ENCODE results near the gene B3GNT8.

The B3GNT8 gene

DNA sequence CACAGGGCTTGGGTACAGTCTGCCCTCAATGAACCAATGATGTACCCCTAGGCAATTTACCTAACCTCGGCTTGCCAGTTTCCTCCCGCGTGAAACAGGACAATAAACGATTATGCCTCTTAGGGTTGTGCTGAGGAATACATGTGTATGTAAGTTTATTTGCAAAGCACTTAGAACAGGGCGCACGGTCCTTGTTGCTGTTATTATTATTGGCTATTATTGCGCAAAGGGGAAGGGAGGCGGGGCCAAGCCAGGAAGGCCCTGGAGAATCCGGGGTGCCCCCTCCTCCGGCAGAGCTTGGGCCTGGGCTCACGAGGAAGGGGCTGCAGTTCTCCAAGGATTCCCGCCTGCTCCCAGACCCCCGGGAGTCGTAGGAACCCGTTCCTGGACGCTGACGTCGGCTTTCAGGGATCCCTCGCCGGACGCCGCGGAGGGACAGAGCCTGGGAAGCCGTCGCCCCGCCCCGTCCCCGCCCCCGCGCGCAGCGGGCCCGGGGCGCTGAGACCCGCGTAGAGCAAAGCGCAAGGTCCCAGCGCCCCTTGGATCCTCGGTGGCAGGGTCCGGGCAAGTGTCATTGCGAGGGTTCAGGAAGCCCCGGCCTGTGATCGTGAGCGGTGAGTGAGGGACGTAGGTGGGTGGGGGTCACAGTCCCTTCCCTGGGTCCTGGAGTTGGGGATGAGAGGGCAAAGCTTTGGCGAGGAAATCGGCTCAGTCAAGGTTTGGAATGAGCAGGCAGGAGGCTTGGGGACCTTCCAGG, 50.8 kb downstream of the B3GNT8 start, which contains the start of gene TMEM91:
TSS of gene TMEM91 (plus strand) at position 293 of the 757 bp plus-strand sequence. CDS start 1,777 bp downstream, outside the sequence.
- Histone ChIP-seq H3K4me1 (ENCODE audit: insufficient read depth, low read length, poor library complexity, severe bottlenecking) (no peaks in the 10 kb centered on the region), H3K79me2 (ENCODE audit: insufficient read depth, low read length) (no peaks in the 10 kb centered on the region), H3K9me2 (replicated peaks; ENCODE audit: low read depth, low read length) (no peaks in the 10 kb centered on the region), H4K20me1 (ENCODE audit: insufficient read depth, low read length, poor library complexity, severe bottlenecking) (no peaks in the 10 kb centered on the region), H3K4me2 (ENCODE audit: low read depth, low read length, poor library complexity, severe bottlenecking) (no peak within 1 kb of the TSS), H3K4me3 (ENCODE audit: low read length, poor library complexity, severe bottlenecking) (no peak within 1 kb of the TSS), H3F3A (ENCODE audit: low read depth) (no peaks in the 10 kb centered on the region), H2AFZ (ENCODE audit: low read length) (no peak within 1 kb of the TSS), H3K36me3 (ENCODE audit: insufficient read depth, low read length) (no peaks in the 10 kb centered on the region), H3K27me3 (ENCODE audit: insufficient read depth, low read length, poor library complexity, severe bottlenecking) (no peaks in the 10 kb centered on the region), H3K9ac (ENCODE audit: low read depth, low read length, poor library complexity, severe bottlenecking) (no peak within 1 kb of the TSS), H3K9me3 (ENCODE audit: insufficient read depth, low read depth, low read length) (no peaks in the 10 kb centered on the region)
- no peak for TF ChIP-seq CTCF (conservative IDR thresholded peaks at IDR 0.05; ENCODE audit: low read length)
